Astrocyte (in vitro differentiated cells and primary cell): ENCODE measurements around the gene FUT8. TPM values are rescaled to one million over a fixed set of nuclear protein-coding genes. Genes with fewer than 3 reads are reported as not detected.

ENCODE experiments used
- DNase-seq: peaks from one replicate; pipeline ENCODE4 v3.0.0-alpha.2; 2010; ENCODE audit warnings: low read depth
- FAIRE-seq: peaks from 2 replicates; lab custom pipeline; 2011; peaks lifted over from hg19 to GRCh38; lab: Jason Lieb, UNC
- H2AFZ ChIP-seq: 2 replicates; pipeline ENCODE4 v1.6.0; 2012; ENCODE audit warnings: low read depth, low read length, inconsistent platforms
- H3K27ac ChIP-seq: 2 replicates; pipeline ENCODE4 v1.5.1; 2011; ENCODE audit warnings: low read depth, low read length, inconsistent platforms
- H3K27me3 ChIP-seq: 2 replicates; pipeline ENCODE4 v1.6.0; 2011; ENCODE audit warnings: low read length, inconsistent platforms; ENCODE audit not compliant: insufficient read depth
- H3K36me3 ChIP-seq: 2 replicates; pipeline ENCODE4 v1.5.1; 2011; ENCODE audit warnings: low read length, inconsistent platforms; ENCODE audit not compliant: insufficient read depth
- H3K4me1 ChIP-seq: 2 replicates; pipeline ENCODE4 v1.5.1; 2011; ENCODE audit warnings: low read length, inconsistent platforms; ENCODE audit not compliant: insufficient read depth
- H3K4me2 ChIP-seq: 2 replicates; pipeline ENCODE4 v1.6.0; 2012; ENCODE audit warnings: low read length, inconsistent platforms
- H3K4me3 ChIP-seq: 2 replicates; pipeline ENCODE4 v1.5.1; 2011; ENCODE audit warnings: low read depth, mild to moderate bottlenecking, low read length, inconsistent platforms; ENCODE audit not compliant: insufficient read depth
- H3K79me2 ChIP-seq: 2 replicates; pipeline ENCODE4 v1.6.0; 2012; ENCODE audit warnings: mild to moderate bottlenecking, low read length, inconsistent platforms; ENCODE audit not compliant: insufficient read depth
- H3K9ac ChIP-seq: 2 replicates; pipeline ENCODE4 v1.6.0; 2012; ENCODE audit warnings: mild to moderate bottlenecking, low read length, inconsistent platforms
- H3K9me3 ChIP-seq: 2 replicates; pipeline ENCODE4 v1.5.1; 2012; ENCODE audit warnings: low read depth, mild to moderate bottlenecking, low read length, inconsistent platforms; ENCODE audit not compliant: insufficient read depth
- H4K20me1 ChIP-seq: 2 replicates; pipeline ENCODE4 v1.6.0; 2012; ENCODE audit warnings: low read length, inconsistent platforms; ENCODE audit not compliant: insufficient read depth
- H3K27ac Mint-ChIP-seq: one replicate; pipeline ENCODE4 v1.8.0; 2021; ENCODE audit warnings: mild to moderate bottlenecking, mixed read lengths; ENCODE audit not compliant: unreplicated experiment
- H3K27me3 Mint-ChIP-seq: one replicate; pipeline ENCODE4 v1.8.0; 2021; ENCODE audit warnings: low read depth, mixed read lengths; ENCODE audit not compliant: unreplicated experiment
- H3K36me3 Mint-ChIP-seq: one replicate; pipeline ENCODE4 v1.8.0; 2021; ENCODE audit warnings: low read depth, mixed read lengths; ENCODE audit not compliant: unreplicated experiment
- H3K4me1 Mint-ChIP-seq: one replicate; pipeline ENCODE4 v1.8.0; 2021; ENCODE audit warnings: low read depth, mixed read lengths; ENCODE audit not compliant: unreplicated experiment
- H3K4me3 Mint-ChIP-seq: one replicate; pipeline ENCODE4 v1.8.0; 2021; ENCODE audit warnings: mild to moderate bottlenecking, moderate library complexity, mixed read lengths; ENCODE audit not compliant: unreplicated experiment
- H3K9me3 Mint-ChIP-seq: one replicate; pipeline ENCODE4 v1.8.0; 2021; ENCODE audit warnings: mild to moderate bottlenecking, mixed read lengths; ENCODE audit not compliant: unreplicated experiment
- EZH2 ChIP-seq: IDR thresholded peaks from 2 replicates; pipeline ENCODE4 v1.6.1; 2012; ENCODE audit warnings: mild to moderate bottlenecking, low read length, inconsistent platforms; ENCODE audit not compliant: insufficient read depth
- total RNA-seq: library from RNA; stranded (reverse); gene quantifications from 2 replicates; pipeline ENCODE4 v1.2.1, GENCODE V29; 2021
- TF ChIP-seq, protein P1 (sequence below): IDR thresholded peaks from 2 replicates; pipeline ENCODE4 v1.5.1; 2011; ENCODE audit warnings: low read depth, mild to moderate bottlenecking, inconsistent platforms, low read length, moderate library complexity; ENCODE audit not compliant: insufficient read depth

Gene FUT8
- total RNA-seq, 1 donor from 2014 or later, result 52.7 TPM

DNA sequence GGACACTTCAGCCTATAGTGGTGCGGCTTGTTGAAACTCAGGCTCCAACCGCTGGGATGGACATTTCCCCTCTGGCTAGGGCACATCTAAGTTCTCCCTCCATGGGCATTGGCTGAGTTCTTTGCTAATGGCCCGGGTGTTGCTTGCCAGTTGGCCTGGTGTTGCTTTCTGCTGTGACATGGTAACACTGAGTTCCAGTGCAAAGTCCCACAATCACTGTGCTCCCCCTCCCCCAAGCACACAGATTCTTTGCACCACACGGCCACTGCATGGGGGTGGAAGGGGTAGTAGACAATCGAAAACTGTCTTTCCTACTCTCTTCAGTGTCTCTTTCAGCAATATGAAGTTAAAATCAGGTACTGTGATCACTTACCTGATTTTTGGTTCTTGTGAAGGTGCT lies 308.2 kb downstream of the FUT8 start:
- Mint-ChIP-seq H3K9me3 (peaks cover 21% of the 10 kb centered on the region), H3K36me3 (peaks cover 17% of the 10 kb centered on the region), H3K4me1 (no peaks in the 10 kb centered on the region), H3K27me3 (no peaks in the 10 kb centered on the region), H3K27ac (no peak overlapping the region), H3K4me3 (no peak overlapping the region)
- H3K9ac ChIP-seq, result no peak overlapping the region
- DNase-seq (no peak), FAIRE-seq (no peak)
- no peaks in the 10 kb centered on the region for H3K27me3 ChIP-seq
- no peaks in the 10 kb centered on the region for H3K4me1 ChIP-seq
- peaks cover 5% of the 10 kb centered on the region for H4K20me1 ChIP-seq
- H3K4me3 ChIP-seq, result no peak overlapping the region
- no peak overlapping the region for H3K27ac ChIP-seq
- no peak overlapping the region for H3K4me2 ChIP-seq
- H3K79me2 ChIP-seq, result peaks cover 8% of the 10 kb centered on the region
- TF ChIP-seq, protein P1, sequence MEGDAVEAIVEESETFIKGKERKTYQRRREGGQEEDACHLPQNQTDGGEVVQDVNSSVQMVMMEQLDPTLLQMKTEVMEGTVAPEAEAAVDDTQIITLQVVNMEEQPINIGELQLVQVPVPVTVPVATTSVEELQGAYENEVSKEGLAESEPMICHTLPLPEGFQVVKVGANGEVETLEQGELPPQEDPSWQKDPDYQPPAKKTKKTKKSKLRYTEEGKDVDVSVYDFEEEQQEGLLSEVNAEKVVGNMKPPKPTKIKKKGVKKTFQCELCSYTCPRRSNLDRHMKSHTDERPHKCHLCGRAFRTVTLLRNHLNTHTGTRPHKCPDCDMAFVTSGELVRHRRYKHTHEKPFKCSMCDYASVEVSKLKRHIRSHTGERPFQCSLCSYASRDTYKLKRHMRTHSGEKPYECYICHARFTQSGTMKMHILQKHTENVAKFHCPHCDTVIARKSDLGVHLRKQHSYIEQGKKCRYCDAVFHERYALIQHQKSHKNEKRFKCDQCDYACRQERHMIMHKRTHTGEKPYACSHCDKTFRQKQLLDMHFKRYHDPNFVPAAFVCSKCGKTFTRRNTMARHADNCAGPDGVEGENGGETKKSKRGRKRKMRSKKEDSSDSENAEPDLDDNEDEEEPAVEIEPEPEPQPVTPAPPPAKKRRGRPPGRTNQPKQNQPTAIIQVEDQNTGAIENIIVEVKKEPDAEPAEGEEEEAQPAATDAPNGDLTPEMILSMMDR, result no peak
- TF ChIP-seq EZH2, result no peak
- H3K36me3 ChIP-seq, result peaks cover 9% of the 10 kb centered on the region
- no peak overlapping the region for H2AFZ ChIP-seq
- no peaks in the 10 kb centered on the region for H3K9me3 ChIP-seq

DNA sequence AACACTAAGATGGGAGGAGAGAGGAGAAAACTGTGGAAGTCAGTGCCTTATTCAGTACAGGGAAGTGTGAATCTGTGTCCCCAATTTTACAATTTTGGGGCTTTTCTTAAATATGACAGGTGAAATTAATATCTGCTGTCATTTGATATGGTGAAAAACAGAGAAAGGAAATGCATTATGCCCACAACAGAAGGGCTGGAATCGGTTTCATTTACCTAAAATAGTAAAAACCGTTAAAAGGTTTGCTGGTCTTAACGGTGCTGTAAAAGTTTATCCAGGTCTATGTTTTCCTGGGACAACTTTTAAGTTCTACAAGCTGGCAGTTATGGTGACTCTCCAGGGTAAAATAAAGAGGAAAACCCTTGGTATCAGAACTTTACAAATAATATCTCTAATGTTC lies 310.8 kb downstream of the FUT8 start:
- Mint-ChIP-seq H3K4me1 (no peaks in the 10 kb centered on the region), H3K27me3 (no peaks in the 10 kb centered on the region), H3K27ac (no peak overlapping the region), H3K36me3 (peaks cover 28% of the 10 kb centered on the region), H3K4me3 (no peak overlapping the region), H3K9me3 (peaks cover 23% of the 10 kb centered on the region)
- Histone ChIP-seq H3K4me1 (no peaks in the 10 kb centered on the region), H4K20me1 (peaks cover 5% of the 10 kb centered on the region), H2AFZ (no peak overlapping the region), H3K36me3 (peaks cover 9% of the 10 kb centered on the region), H3K4me3 (no peak overlapping the region), H3K4me2 (no peak overlapping the region), H3K27me3 (no peaks in the 10 kb centered on the region), H3K9me3 (no peaks in the 10 kb centered on the region), H3K79me2 (peaks cover 5% of the 10 kb centered on the region), H3K9ac (no peak overlapping the region), H3K27ac (no peak overlapping the region)
- no peak for FAIRE-seq
- no peak for DNase-seq
- no peak for TF ChIP-seq EZH2
- TF ChIP-seq, protein P1, result no peak

DNA sequence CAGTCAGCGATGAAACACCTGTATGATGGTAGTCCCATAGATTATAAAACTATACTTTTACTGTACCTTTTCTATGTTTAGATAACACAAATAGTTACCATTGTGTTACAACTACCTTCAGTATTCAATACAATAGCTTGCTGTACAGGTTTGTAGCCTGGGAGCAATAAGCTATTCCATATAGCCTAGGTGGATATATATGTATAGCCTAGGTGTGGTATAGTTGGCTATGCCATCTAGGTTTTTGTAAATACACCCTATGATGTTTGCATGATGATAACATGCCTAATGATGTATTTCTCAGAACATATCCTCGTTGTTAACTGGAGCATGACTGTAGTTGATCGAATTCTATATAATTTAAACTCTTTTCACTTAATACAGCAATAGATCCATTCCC lies 316.1 kb downstream of the FUT8 start:
- no peaks in the 10 kb centered on the region for H4K20me1 ChIP-seq
- H2AFZ ChIP-seq, result no peak overlapping the region
- H3K4me1 ChIP-seq, result no peaks in the 10 kb centered on the region
- H3K4me3 ChIP-seq, result no peak overlapping the region
- H3K79me2 ChIP-seq, result no peaks in the 10 kb centered on the region
- no peak overlapping the region for H3K4me2 ChIP-seq
- Mint-ChIP-seq H3K9me3 (peaks cover 14% of the 10 kb centered on the region), H3K4me3 (no peak overlapping the region), H3K36me3 (peaks cover 22% of the 10 kb centered on the region), H3K4me1 (no peaks in the 10 kb centered on the region), H3K27me3 (no peaks in the 10 kb centered on the region), H3K27ac (no peak overlapping the region)
- H3K9ac ChIP-seq, result no peak overlapping the region
- H3K36me3 ChIP-seq, result peaks cover 17% of the 10 kb centered on the region
- H3K9me3 ChIP-seq, result no peaks in the 10 kb centered on the region
- DNase-seq (no peak), FAIRE-seq (peak; percentile 17)
- H3K27ac ChIP-seq, result no peak overlapping the region
- no peaks in the 10 kb centered on the region for H3K27me3 ChIP-seq
- TF ChIP-seq, protein P1, result no peak
- TF ChIP-seq EZH2, result no peak
